AG04450 (cell line): ENCODE results near the gene NDST4. TPM values are rescaled to one million over a fixed set of nuclear protein-coding genes. Genes with fewer than 3 reads are reported as not detected.

Experiments
- CTCF ChIA-PET: fragments of 300-600, 350-600 bp; formaldehyde crosslinking; extraction: SDS; loops from one replicate; lab custom pipeline; 2022; ENCODE audit warnings: antibody characterized with exemption, inconsistent platforms; lab: Charles Lee
- POLR2A ChIA-PET: fragments of 350-600 bp; formaldehyde crosslinking; extraction: SDS; loops from one replicate; lab custom pipeline; 2021; ENCODE audit warnings: antibody characterized with exemption, inconsistent platforms; lab: Yijun Ruan, JAX
- DNase-seq: peaks from one replicate; pipeline ENCODE4 v3.0.0-alpha.2; 2011; ENCODE audit warnings: low read depth, low spot score
- H3K27ac ChIP-seq: one replicate; pipeline ENCODE4 v1.5.1; 2012; ENCODE audit warnings: low read depth, low read length, control low read depth
- H3K27me3 ChIP-seq: one replicate; pipeline ENCODE4 v1.6.0; 2012; ENCODE audit warnings: low read length; ENCODE audit not compliant: control insufficient read depth, insufficient read depth
- H3K4me3 ChIP-seq: 2 replicates; pipeline ENCODE4 v1.5.1; 2011; ENCODE audit warnings: mild to moderate bottlenecking, low read depth, low read length, control low read depth
- H3K9me3 ChIP-seq: 2 replicates; pipeline ENCODE4 v1.5.1; 2012; ENCODE audit warnings: low read length; ENCODE audit not compliant: control insufficient read depth, insufficient read depth
- polyA plus RNA-seq: library from polyadenylated mRNA; depleted of rRNA; stranded (reverse); fragments of >200 nt; gene quantifications from 2 replicates; pipeline ENCODE4 v1.2.3, GENCODE V29; 2011
- small RNA-seq: library from RNA; depleted of rRNA; stranded (forward); fragments of <200 nt; gene quantifications from one replicate; pipeline ENCODE3, GENCODE V24; 2012; ENCODE audit warnings: low read depth; ENCODE audit not compliant: insufficient read length
- TF ChIP-seq, protein P1 (sequence below): IDR thresholded peaks from 2 replicates; pipeline ENCODE4 v1.5.1; 2011; ENCODE audit warnings: low read depth, low read length, control low read depth, inconsistent platforms

The NDST4 gene
- polyA plus RNA-seq, 1 experiment: not detected

DNA sequence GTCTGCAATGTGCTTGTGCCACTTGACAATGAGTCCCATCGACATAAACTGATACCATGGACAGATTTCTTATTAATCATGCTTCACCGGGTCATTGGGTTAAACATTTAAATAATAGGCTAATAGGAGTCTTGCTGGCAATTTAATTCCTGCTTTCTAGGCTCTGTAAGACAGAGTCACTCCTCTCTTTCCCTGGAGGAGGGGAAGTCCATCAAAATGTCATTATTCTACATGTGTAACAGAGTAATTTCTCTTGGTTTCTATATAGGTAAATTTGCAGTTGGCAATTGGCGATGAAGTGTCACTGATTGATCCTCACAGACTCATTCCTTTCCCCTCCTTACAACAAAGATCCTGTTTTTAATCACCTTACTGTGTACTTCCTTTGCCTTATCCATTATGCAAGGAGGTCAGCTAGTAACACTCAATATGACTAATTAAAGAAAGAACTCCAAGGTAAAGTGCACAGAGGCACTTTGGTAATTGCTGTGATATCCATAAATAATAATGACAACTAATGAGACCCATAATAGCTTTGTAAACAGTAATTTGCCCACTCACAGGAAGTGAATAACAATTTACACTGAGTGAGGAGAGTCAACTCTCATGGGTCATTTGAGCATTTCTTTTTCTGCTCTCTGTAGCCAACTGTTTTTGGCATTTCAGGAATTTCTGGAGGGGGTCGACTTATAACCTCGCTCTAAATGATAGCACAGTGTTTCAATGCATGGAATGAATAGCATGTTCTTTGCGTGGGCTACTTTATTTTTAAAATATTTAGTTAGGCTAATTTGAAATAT is 330.8 kb downstream of the NDST4 start:
- ChIA-PET CTCF (no interaction called here), POLR2A (no interaction called here)
- DNase-seq: no peak

DNA sequence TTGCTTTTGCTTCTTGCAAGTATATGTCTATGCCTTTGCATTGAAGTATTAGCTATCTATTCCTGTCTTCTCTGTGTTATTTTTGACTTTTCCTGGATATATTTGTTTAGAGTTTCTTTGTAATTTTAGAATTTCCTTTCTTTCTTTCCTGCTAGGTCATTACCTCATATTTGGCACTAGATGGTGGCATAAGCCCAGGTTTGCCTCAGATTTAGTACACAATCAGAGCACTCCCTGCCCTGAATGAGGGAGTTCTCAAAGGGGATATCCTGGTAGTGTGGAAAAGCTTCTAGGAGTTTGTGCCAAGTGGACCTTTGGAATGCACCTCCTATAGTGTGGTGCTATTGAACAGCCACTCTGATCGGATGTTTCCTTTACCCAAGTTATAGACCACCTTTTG is 333.2 kb downstream of the NDST4 start:
- Histone ChIP-seq H3K4me3 (no peak overlapping the region), H3K27ac (no peak overlapping the region), H3K27me3 (no peaks in the 10 kb centered on the region), H3K9me3 (no peaks in the 10 kb centered on the region)
- POLR2A ChIA-PET: no interaction called here
- TF ChIP-seq, protein P1, sequence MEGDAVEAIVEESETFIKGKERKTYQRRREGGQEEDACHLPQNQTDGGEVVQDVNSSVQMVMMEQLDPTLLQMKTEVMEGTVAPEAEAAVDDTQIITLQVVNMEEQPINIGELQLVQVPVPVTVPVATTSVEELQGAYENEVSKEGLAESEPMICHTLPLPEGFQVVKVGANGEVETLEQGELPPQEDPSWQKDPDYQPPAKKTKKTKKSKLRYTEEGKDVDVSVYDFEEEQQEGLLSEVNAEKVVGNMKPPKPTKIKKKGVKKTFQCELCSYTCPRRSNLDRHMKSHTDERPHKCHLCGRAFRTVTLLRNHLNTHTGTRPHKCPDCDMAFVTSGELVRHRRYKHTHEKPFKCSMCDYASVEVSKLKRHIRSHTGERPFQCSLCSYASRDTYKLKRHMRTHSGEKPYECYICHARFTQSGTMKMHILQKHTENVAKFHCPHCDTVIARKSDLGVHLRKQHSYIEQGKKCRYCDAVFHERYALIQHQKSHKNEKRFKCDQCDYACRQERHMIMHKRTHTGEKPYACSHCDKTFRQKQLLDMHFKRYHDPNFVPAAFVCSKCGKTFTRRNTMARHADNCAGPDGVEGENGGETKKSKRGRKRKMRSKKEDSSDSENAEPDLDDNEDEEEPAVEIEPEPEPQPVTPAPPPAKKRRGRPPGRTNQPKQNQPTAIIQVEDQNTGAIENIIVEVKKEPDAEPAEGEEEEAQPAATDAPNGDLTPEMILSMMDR: 0 out of 2 replicates have a peak, but pooled peaks have one; percentile 9
- CTCF ChIA-PET: interaction anchor here (0.6 to 1.5 kb wide), 3 partner anchors 26 to 145 kb away, joined by 3 to 4 read pairs (median 4); no protein-coding TSS in a partner anchor
- DNase-seq: no peak

More for the DNA sequence above, 330.8 kb downstream of the NDST4 start:
- H3K27ac ChIP-seq: no peak overlapping the region
- no peaks in the 10 kb centered on the region for H3K27me3 ChIP-seq
- no peaks in the 10 kb centered on the region for H3K9me3 ChIP-seq
- no peak overlapping the region for H3K4me3 ChIP-seq
- TF ChIP-seq, protein P1: no peak

Small RNA genes lying within 50 kb of the gene (small RNA-seq; reads per million reads assigned to genes)
- not detected for gene RN7SL808P
